Adrenal gland (tissue), 5 donors: ENCODE data around the gene HBS1L.

Experiments used
- CTCF ChIP-seq, 6 experiments: fragments of 450-650 bp in 4 of 6; fragments of 200-600 bp in 2 of 6; sonication (generic) in 1 of 6; IDR thresholded peaks; 1 replicate in 5 of 6; 2 replicates in 1 of 6; pipeline versions ENCODE4 v1.5.1 to v1.8.0; 2016 to 2021; ENCODE audit warnings: antibody characterized with exemption in 6 of 6, mild to moderate bottlenecking in 2 of 6, moderate library complexity in 1 of 6
- POLR2A ChIP-seq, 2 donors: fragments of 450-650 bp; IDR thresholded peaks; one replicate each; pipeline ENCODE4 v1.6.1; 2017; ENCODE audit warnings: antibody characterized with exemption in 2 of 2, mild to moderate bottlenecking in 2 of 2, moderate library complexity in 1 of 2
- donor health status: DM: no; HTN: no; CAD: no.

DNA sequence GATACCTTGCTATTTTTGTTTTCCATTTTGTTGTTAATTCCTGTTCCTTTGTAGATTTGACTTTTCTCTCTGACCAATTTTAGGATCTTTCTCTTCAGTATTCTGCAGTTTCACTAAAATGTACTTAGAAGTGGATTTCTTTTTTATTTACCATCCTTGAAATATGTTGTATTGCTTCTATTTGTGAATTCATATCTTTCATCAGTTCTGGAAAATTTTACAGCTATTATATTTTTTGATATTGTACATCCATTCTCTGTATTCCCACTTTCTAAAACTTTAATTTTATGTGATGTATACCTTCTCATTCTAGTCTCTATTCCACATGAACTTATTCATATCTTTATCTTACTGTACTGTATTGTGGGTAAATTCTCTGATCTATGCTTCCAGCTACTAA, 95.0 kb downstream of the HBS1L start:
- TF ChIP-seq CTCF (IDR thresholded peaks at IDR 0.05) (no peak), POLR2A (IDR thresholded peaks at IDR 0.05) (no peak)
